NT2/D1 (cell line): ENCODE data around the gene GPR158.

Source experiments
- DNase-seq: peaks from one replicate; pipeline ENCODE4 v3.0.0-alpha.2; 2011; ENCODE audit warnings: low read depth, low spot score
- H3K27me3 ChIP-seq: 2 replicates; pipeline ENCODE4 v1.6.0; 2011; ENCODE audit warnings: mild to moderate bottlenecking; ENCODE audit not compliant: insufficient read length, insufficient read depth
- H3K36me3 ChIP-seq: 2 replicates; pipeline ENCODE4 v1.6.1; 2011; ENCODE audit warnings: mild to moderate bottlenecking, low read length, mixed read lengths; ENCODE audit not compliant: insufficient read depth, insufficient read length
- H3K4me1 ChIP-seq: 2 replicates; pipeline ENCODE4 v1.5.1; 2011; ENCODE audit not compliant: insufficient read depth, insufficient read length
- H3K4me3 ChIP-seq: 2 replicates; pipeline ENCODE4 v1.5.1; 2011; ENCODE audit warnings: low read depth; ENCODE audit not compliant: insufficient read length
- H3K9ac ChIP-seq: 2 replicates; pipeline ENCODE4 v1.6.0; 2011; ENCODE audit warnings: low read depth; ENCODE audit not compliant: insufficient read length
- H3K9me3 ChIP-seq: 2 replicates; pipeline ENCODE4 v1.5.1; 2011; ENCODE audit warnings: mild to moderate bottlenecking, low read length; ENCODE audit not compliant: insufficient read depth
- SUZ12 ChIP-seq: IDR thresholded peaks from 2 replicates; pipeline ENCODE4 v1.6.1; 2011; ENCODE audit not compliant: insufficient read length, insufficient read depth; ENCODE audit errors: extremely low read depth
- YY1 ChIP-seq: IDR thresholded peaks from 2 replicates; pipeline ENCODE4 v1.6.1; 2011; ENCODE audit not compliant: insufficient read length, insufficient read depth
- ZNF274 ChIP-seq: IDR thresholded peaks from 2 replicates; pipeline ENCODE4 v1.6.1; 2011; ENCODE audit warnings: mild to moderate bottlenecking, low read depth, low read length

GPR158 gene

GRCh38 chr10:25383686-25384085 lies 208.9 kb downstream of the GPR158 start:
- no peak overlapping the region for H3K9ac ChIP-seq
- no peaks in the 10 kb centered on the region for H3K4me1 ChIP-seq
- DNase-seq: no peak
- no peaks in the 10 kb centered on the region for H3K36me3 ChIP-seq
- no peak overlapping the region for H3K4me3 ChIP-seq
- H3K9me3 ChIP-seq: peaks cover 8% of the 10 kb centered on the region; the same call in 1 of the 2 replicates
- no peak for TF ChIP-seq SUZ12
- TF ChIP-seq ZNF274: no peak
- TF ChIP-seq YY1: no peak
- H3K27me3 ChIP-seq: no peaks in the 10 kb centered on the region

- Histone ChIP-seq H3K4me3 (no peak overlapping the region), H3K9me3 (peaks cover 17% of the 10 kb centered on the region; the same call in 1 of the 2 replicates), H3K36me3 (no peaks in the 10 kb centered on the region), H3K9ac (no peak overlapping the region), H3K4me1 (no peaks in the 10 kb centered on the region), H3K27me3 (no peaks in the 10 kb centered on the region)
- no peak for DNase-seq
- no peak for TF ChIP-seq SUZ12
- TF ChIP-seq ZNF274: no peak
- TF ChIP-seq YY1: no peak
Measured at GRCh38 chr10:25384618-25385017, 209.8 kb downstream of the GPR158 start.

- H3K36me3 ChIP-seq: no peaks in the 10 kb centered on the region
- H3K27me3 ChIP-seq: no peaks in the 10 kb centered on the region
- DNase-seq: no peak
- no peak overlapping the region for H3K4me3 ChIP-seq
- peaks cover 43% of the 10 kb centered on the region for H3K9me3 ChIP-seq
- no peaks in the 10 kb centered on the region for H3K4me1 ChIP-seq
- no peak overlapping the region for H3K9ac ChIP-seq
- TF ChIP-seq SUZ12: no peak
- TF ChIP-seq ZNF274: no peak
- no peak for TF ChIP-seq YY1
Measured at GRCh38 chr10:25388188-25388861, 213.5 kb downstream of the GPR158 start.

- no peak overlapping the region for H3K9ac ChIP-seq
- H3K4me1 ChIP-seq: no peaks in the 10 kb centered on the region
- DNase-seq: no peak
- no peaks in the 10 kb centered on the region for H3K36me3 ChIP-seq
- H3K27me3 ChIP-seq: no peaks in the 10 kb centered on the region
- H3K9me3 ChIP-seq: peaks cover 43% of the 10 kb centered on the region
- TF ChIP-seq ZNF274 (no peak), SUZ12 (no peak), YY1 (no peak)
- no peak overlapping the region for H3K4me3 ChIP-seq
Measured at GRCh38 chr10:25388862-25389206, 214.0 kb downstream of the GPR158 start.

- no peak for TF ChIP-seq SUZ12
- TF ChIP-seq YY1: no peak
- no peak for TF ChIP-seq ZNF274
- DNase-seq: no peak
- Histone ChIP-seq H3K9ac (no peak overlapping the region), H3K36me3 (no peaks in the 10 kb centered on the region), H3K9me3 (peaks cover 43% of the 10 kb centered on the region), H3K4me1 (no peaks in the 10 kb centered on the region), H3K27me3 (no peaks in the 10 kb centered on the region), H3K4me3 (no peak overlapping the region)
Measured at GRCh38 chr10:25390733-25391132, 215.9 kb downstream of the GPR158 start.

- DNase-seq: no peak
- Histone ChIP-seq H3K9ac (no peak overlapping the region), H3K36me3 (no peaks in the 10 kb centered on the region), H3K27me3 (no peaks in the 10 kb centered on the region), H3K4me3 (no peak overlapping the region), H3K4me1 (no peaks in the 10 kb centered on the region), H3K9me3 (peaks cover 43% of the 10 kb centered on the region)
- TF ChIP-seq ZNF274: no peak
Measured at GRCh38 chr10:25392132-25392531, 217.3 kb downstream of the GPR158 start.

- Histone ChIP-seq H3K9me3 (peaks cover 35% of the 10 kb centered on the region), H3K4me1 (no peaks in the 10 kb centered on the region), H3K36me3 (no peaks in the 10 kb centered on the region), H3K4me3 (no peak overlapping the region), H3K9ac (no peak overlapping the region), H3K27me3 (no peaks in the 10 kb centered on the region)
- no peak for TF ChIP-seq SUZ12
- DNase-seq: no peak
Measured at GRCh38 chr10:25393621-25394020, 218.8 kb downstream of the GPR158 start.
